Measurements from ENCODE around the gene PEX6. TPM values are rescaled to one million over a fixed set of nuclear protein-coding genes. Genes with fewer than 3 reads are reported as not detected.

PEX6 gene
- total and polyA plus RNA-seq, 2 of the 13 experiments (the other 11 are each of a cell fraction or from before 2014, with no cell fraction given) = 5.1 to 6.7 TPM

DNA sequence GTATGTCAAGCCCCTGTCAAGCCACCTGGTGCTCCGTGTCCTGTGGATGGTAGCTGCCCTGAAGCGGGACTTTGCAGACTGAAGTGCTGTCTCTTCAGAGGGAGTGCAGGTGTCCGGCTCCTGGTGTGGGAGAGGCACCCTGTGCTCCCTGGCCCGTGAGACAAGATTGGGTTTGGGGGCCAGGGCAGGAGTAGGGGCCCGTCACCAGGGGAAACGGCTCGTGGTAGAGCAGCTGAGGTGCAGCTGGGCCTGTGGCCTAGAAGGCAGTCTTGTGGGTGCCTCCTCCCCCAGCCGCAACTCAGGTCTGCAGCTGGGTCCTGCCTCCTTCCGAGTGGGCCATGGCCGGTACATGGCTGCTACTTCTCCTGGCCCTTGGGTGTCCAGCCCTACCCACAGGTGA, 63.2 kb downstream of the PEX6 start, which contains the start of gene PTCRA (continued):
- TF ChIP-seq, protein P1, sequence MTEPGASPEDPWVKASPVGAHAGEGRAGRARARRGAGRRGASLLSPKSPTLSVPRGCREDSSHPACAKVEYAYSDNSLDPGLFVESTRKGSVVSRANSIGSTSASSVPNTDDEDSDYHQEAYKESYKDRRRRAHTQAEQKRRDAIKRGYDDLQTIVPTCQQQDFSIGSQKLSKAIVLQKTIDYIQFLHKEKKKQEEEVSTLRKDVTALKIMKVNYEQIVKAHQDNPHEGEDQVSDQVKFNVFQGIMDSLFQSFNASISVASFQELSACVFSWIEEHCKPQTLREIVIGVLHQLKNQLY (CRISPR knock-in tag; IDR thresholded peaks at IDR 0.05) = no peak
- TF ChIP-seq, protein P2, sequence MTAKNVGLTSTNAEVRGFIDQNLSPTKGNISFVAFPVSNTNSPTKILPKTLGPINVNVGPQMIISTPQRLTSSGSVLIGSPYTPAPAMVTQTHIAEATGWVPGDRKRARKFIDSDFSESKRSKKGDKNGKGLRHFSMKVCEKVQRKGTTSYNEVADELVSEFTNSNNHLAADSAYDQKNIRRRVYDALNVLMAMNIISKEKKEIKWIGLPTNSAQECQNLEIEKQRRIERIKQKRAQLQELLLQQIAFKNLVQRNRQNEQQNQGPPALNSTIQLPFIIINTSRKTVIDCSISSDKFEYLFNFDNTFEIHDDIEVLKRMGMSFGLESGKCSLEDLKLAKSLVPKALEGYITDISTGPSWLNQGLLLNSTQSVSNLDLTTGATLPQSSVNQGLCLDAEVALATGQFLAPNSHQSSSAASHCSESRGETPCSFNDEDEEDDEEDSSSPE (CRISPR knock-in tag; IDR thresholded peaks at IDR 0.05) = no peak
- no peak for TF ChIP-seq SAP130 (CRISPR knock-in tag; IDR thresholded peaks at IDR 0.05; ENCODE audit: low read depth)
- TF ChIP-seq ZFP82 (CRISPR knock-in tag; IDR thresholded peaks at IDR 0.05; ENCODE audit: borderline replicate concordance) = no peak

DNA sequence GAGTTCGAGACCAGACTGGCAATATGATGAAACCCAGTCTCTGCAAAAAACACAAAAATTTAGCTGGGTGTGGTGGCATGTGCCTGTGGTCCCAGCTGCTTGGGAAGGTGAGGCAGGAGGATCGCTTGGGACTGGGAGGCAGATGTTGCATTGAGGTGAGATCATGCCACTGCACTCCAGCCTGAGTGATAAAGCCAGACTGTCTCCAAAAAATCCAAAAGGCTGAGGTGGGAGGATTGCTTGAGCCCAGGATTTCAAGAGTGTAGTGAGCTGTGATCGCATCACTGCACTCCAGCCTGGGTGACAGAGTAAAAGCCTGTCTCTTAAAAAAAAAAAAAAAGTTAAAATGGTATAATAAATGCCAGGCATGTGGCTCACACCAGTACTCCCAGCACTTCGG, 64.4 kb downstream of the PEX6 start:
- CTCF ChIA-PET (ENCODE audit: low intra/inter-chr PET ratio, low total read pairs) = no interaction called here
- Histone ChIP-seq H2AFZ (ENCODE audit: low read length) (no peak overlapping the region), H3K9ac (ENCODE audit: insufficient read depth, low read depth, low read length) (no peak overlapping the region), H3K9me3 (ENCODE audit: low read length) (no peaks in the 10 kb centered on the region), H3K4me3 (replicated peaks in 1 of 3; ENCODE audit: insufficient read depth in 1 of 3, low read depth in 2 of 3, low read length in 3 of 3) (no peak overlapping the region), H3K27ac (ENCODE audit: extremely low read length, insufficient read depth, low read length) (no peak overlapping the region), H3K36me3 (replicated peaks in 1 of 2; ENCODE audit: control insufficient read depth in 1 of 2, insufficient read depth in 2 of 2, low read length in 2 of 2) (no peaks in the 10 kb centered on the region; a peak in 1 of 5 replicates), H3K4me2 (ENCODE audit: low read depth, low read length) (no peak overlapping the region), H4K20me1 (ENCODE audit: insufficient read depth, low read length) (no peaks in the 10 kb centered on the region), H3K79me2 (ENCODE audit: insufficient read depth, low read length) (no peaks in the 10 kb centered on the region), H3K27me3 (ENCODE audit: control insufficient read depth in 1 of 2, insufficient read depth in 2 of 2, low read length in 2 of 2) (peaks cover 0 to 2% of the 10 kb centered on the region in 2 experiments; a peak in 2 of 5 replicates), H3K4me1 (ENCODE audit: insufficient read depth, low read length) (peaks cover 39% of the 10 kb centered on the region)
- FAIRE-seq (no peak), ATAC-seq (no peak), DNase-seq (ENCODE audit: low spot score) (no peak)
- in situ Hi-C loops (cut with HindIII; ENCODE audit: extremely low pct_ligation_motif_present, low pct_unique_long_range_greater_than_20kb) = no loop called here
- POLR2A ChIA-PET = interaction anchor here (1.1 to 2.3 kb wide), 3 partner anchors 14 to 99 kb away, joined by 3 to 13 read pairs (median 3); partner anchors contain the start of genes CNPY3, KLHDC3, MEA1 and PPP2R5D
- intact Hi-C loops (cut with micrococcal nuclease; ENCODE audit: unreplicated experiment) = no loop called here
- 39% methylated on average over 4 of the region's 4 CpGs for WGBS (ENCODE audit: low lambda C conversion rate)
- no TSS peak for BruUV-seq (replicated peaks)
- TF ChIP-seq ZNF160 (CRISPR knock-in tag; IDR thresholded peaks at IDR 0.05) = no peak
- 0 out of 2 replicates have a peak, but pooled peaks have one; percentile 33 for TF ChIP-seq KDM5B (CRISPR knock-in tag; IDR thresholded peaks at IDR 0.05; ENCODE audit: borderline replicate concordance)
- no peak for TF ChIP-seq TEAD2 (CRISPR knock-in tag; IDR thresholded peaks at IDR 0.05)

Other genes starting within 250 kb of the PEX6 start
- gene TBCC, start 233.1 kb downstream of the PEX6 start, total RNA-seq (2016; rRNA removed; fragmentation: Illumina TruSeq; extraction: Trizol) = 36.1 and 43.2 TPM in 2 replicates
- gene TBCC, start 233.1 kb downstream of the PEX6 start, polyA plus RNA-seq (2011; rRNA removed) = 14.8 and 18.0 TPM in 2 replicates
- 5.0 and 6.8 TPM in 2 replicates for gene BICRAL, start 197.1 kb downstream of the PEX6 start, total RNA-seq (2016; rRNA removed; fragmentation: Illumina TruSeq; extraction: Trizol)
- 11.1 and 13.5 TPM in 2 replicates for gene BICRAL, start 197.1 kb downstream of the PEX6 start, polyA plus RNA-seq (2011; rRNA removed)
- 179 and 228 TPM in 2 replicates for gene RPL7L1, start 99.6 kb downstream of the PEX6 start, total RNA-seq (2016; rRNA removed; fragmentation: Illumina TruSeq; extraction: Trizol)
- gene RPL7L1, start 99.6 kb downstream of the PEX6 start, polyA plus RNA-seq (2011; rRNA removed) = 51.6 and 52.0 TPM in 2 replicates
- not detected in 2 replicates for gene PTCRA, start 63.1 kb downstream of the PEX6 start, total RNA-seq (2016; rRNA removed; fragmentation: Illumina TruSeq; extraction: Trizol)
- not detected in 2 replicates for gene PTCRA, start 63.1 kb downstream of the PEX6 start, polyA plus RNA-seq (2011; rRNA removed)
- gene CNPY3, start 49.7 kb downstream of the PEX6 start, total RNA-seq (2016; rRNA removed; fragmentation: Illumina TruSeq; extraction: Trizol) = 31.4 and 60.2 TPM in 2 replicates
- 38.3 and 42.3 TPM in 2 replicates for gene CNPY3, start 49.7 kb downstream of the PEX6 start, polyA plus RNA-seq (2011; rRNA removed)
- 7.0 and 7.3 TPM in 2 replicates for gene GNMT, start 18.4 kb downstream of the PEX6 start, total RNA-seq (2016; rRNA removed; fragmentation: Illumina TruSeq; extraction: Trizol)
- 2.8 and 3.8 TPM in 2 replicates for gene GNMT, start 18.4 kb downstream of the PEX6 start, polyA plus RNA-seq (2011; rRNA removed)
- 55.6 and 60.4 TPM in 2 replicates for gene PPP2R5D, start 5.4 kb upstream of the PEX6 start, total RNA-seq (2016; rRNA removed; fragmentation: Illumina TruSeq; extraction: Trizol)
- gene PPP2R5D, start 5.4 kb upstream of the PEX6 start, polyA plus RNA-seq (2011; rRNA removed) = 39.4 and 53.7 TPM in 2 replicates
- gene MEA1, start 34.8 kb upstream of the PEX6 start, total RNA-seq (2016; rRNA removed; fragmentation: Illumina TruSeq; extraction: Trizol) = 86.2 and 110 TPM in 2 replicates
- 75.6 and 76.6 TPM in 2 replicates for gene MEA1, start 34.8 kb upstream of the PEX6 start, polyA plus RNA-seq (2011; rRNA removed)
- gene KLHDC3, start 35.1 kb upstream of the PEX6 start, total RNA-seq (2016; rRNA removed; fragmentation: Illumina TruSeq; extraction: Trizol) = 91.5 and 92.5 TPM in 2 replicates
- 78.3 and 98.4 TPM in 2 replicates for gene KLHDC3, start 35.1 kb upstream of the PEX6 start, polyA plus RNA-seq (2011; rRNA removed)
- gene RRP36, start 42.4 kb upstream of the PEX6 start, total RNA-seq (2016; rRNA removed; fragmentation: Illumina TruSeq; extraction: Trizol) = 144 and 184 TPM in 2 replicates
- 29.5 and 31.1 TPM in 2 replicates for gene RRP36, start 42.4 kb upstream of the PEX6 start, polyA plus RNA-seq (2011; rRNA removed)
- gene CUL7, start 74.7 kb upstream of the PEX6 start, total RNA-seq (2016; rRNA removed; fragmentation: Illumina TruSeq; extraction: Trizol) = 30.7 and 32.0 TPM in 2 replicates
- 60.7 and 79.4 TPM in 2 replicates for gene CUL7, start 74.7 kb upstream of the PEX6 start, polyA plus RNA-seq (2011; rRNA removed)
- 56.1 and 56.8 TPM in 2 replicates for gene MRPL2, start 80.3 kb upstream of the PEX6 start, total RNA-seq (2016; rRNA removed; fragmentation: Illumina TruSeq; extraction: Trizol)
- 65.6 and 69.9 TPM in 2 replicates for gene MRPL2, start 80.3 kb upstream of the PEX6 start, polyA plus RNA-seq (2011; rRNA removed)
- gene KLC4, start 80.5 kb upstream of the PEX6 start, total RNA-seq (2016; rRNA removed; fragmentation: Illumina TruSeq; extraction: Trizol) = 45.4 and 45.8 TPM in 2 replicates
- gene KLC4, start 80.5 kb upstream of the PEX6 start, polyA plus RNA-seq (2011; rRNA removed) = 70.4 and 89.4 TPM in 2 replicates
- gene PTK7, start 97.1 kb upstream of the PEX6 start, total RNA-seq (2016; rRNA removed; fragmentation: Illumina TruSeq; extraction: Trizol) = 48.5 and 99.8 TPM in 2 replicates
- 98.5 and 116 TPM in 2 replicates for gene PTK7, start 97.1 kb upstream of the PEX6 start, polyA plus RNA-seq (2011; rRNA removed)
- gene SRF, start 192.1 kb upstream of the PEX6 start, total RNA-seq (2016; rRNA removed; fragmentation: Illumina TruSeq; extraction: Trizol) = 21.0 and 25.5 TPM in 2 replicates
- 44.1 and 45.7 TPM in 2 replicates for gene SRF, start 192.1 kb upstream of the PEX6 start, polyA plus RNA-seq (2011; rRNA removed)
- gene CUL9, start 203.0 kb upstream of the PEX6 start, total RNA-seq (2016; rRNA removed; fragmentation: Illumina TruSeq; extraction: Trizol) = 10.5 and 11.4 TPM in 2 replicates
- gene CUL9, start 203.0 kb upstream of the PEX6 start, polyA plus RNA-seq (2011; rRNA removed) = 13.7 and 15.3 TPM in 2 replicates

Data from HepG2 (cell line).